Uterus (tissue), 2 donors: Measurements from ENCODE around the gene ZDHHC3.

ENCODE experiments used
- CTCF ChIP-seq, 4 experiments: fragments of 200-600 bp in 2 of 4; fragments of 450-650 bp in 2 of 4; sonication (generic) in 2 of 4; IDR thresholded peaks; one replicate each; pipeline ENCODE4 v1.5.1; 2016 to 2019; ENCODE audit warnings: antibody characterized with exemption in 4 of 4, mild to moderate bottlenecking in 2 of 4, moderate library complexity in 1 of 4
- POLR2A ChIP-seq, 2 donors: fragments of 450-650 bp; IDR thresholded peaks; one replicate each; pipeline ENCODE4 v1.6.1; 2016; ENCODE audit warnings: antibody characterized with exemption in 2 of 2, mild to moderate bottlenecking in 1 of 2, moderate library complexity in 1 of 2

- TF ChIP-seq CTCF (IDR thresholded peaks at IDR 0.05) (no peak), POLR2A (IDR thresholded peaks at IDR 0.05) (no peak)
Measured at GRCh38 chr3:44962621-44963393, 13.2 kb downstream of the ZDHHC3 start.
